ENCODE data around the gene RAB9B. TPM values are rescaled to one million over a fixed set of nuclear protein-coding genes. Genes with fewer than 3 reads are reported as not detected.

Gene RAB9B
- total and polyA plus RNA-seq, 2 donors from 2014 or later = 0.26 to 1.1 TPM

GRCh38 chrX:103774070-103774642 lies 57.9 kb downstream of the RAB9B start:
- no peak overlapping the region for H3K27ac ChIP-seq (ENCODE audit: low read depth in 2 of 2, low read length in 2 of 2)
- H3K9ac ChIP-seq (ENCODE audit: low read length in 3 of 3) = no peak overlapping the region
- H3K36me3 ChIP-seq (ENCODE audit: control insufficient read depth in 2 of 3, insufficient read depth in 3 of 3, low read length in 3 of 3) = no peaks in the 10 kb centered on the region
- DNase-seq (peak in 4 of 5 donors; percentile 27 to 46 (median 34)), FAIRE-seq (no peak)
- no peaks in the 10 kb centered on the region for H3K9me3 ChIP-seq (ENCODE audit: control insufficient read depth in 2 of 3, insufficient read depth in 1 of 3, low read length in 3 of 3)
- TF ChIP-seq CTCF (IDR thresholded peaks at IDR 0.05; ENCODE audit: borderline replicate concordance, extremely low read depth, insufficient read depth) = no peak
- H3K4me3 ChIP-seq (ENCODE audit: low read length in 3 of 3) = no peak overlapping the region
- intact Hi-C loops (cut with DNase I) = no loop called here
- peaks cover 8% of the 10 kb centered on the region for H3K27me3 ChIP-seq (ENCODE audit: control insufficient read depth, insufficient read depth, low read length)
- H3K4me1 ChIP-seq (ENCODE audit: control insufficient read depth in 2 of 3, insufficient read depth in 2 of 3, low read depth in 1 of 3, low read length in 3 of 3) = no peaks in the 10 kb centered on the region

GRCh38 chrX:103773445-103773844 lies 58.6 kb downstream of the RAB9B start:
- H3K4me1 ChIP-seq (ENCODE audit: control insufficient read depth in 2 of 3, insufficient read depth in 2 of 3, low read depth in 1 of 3, low read length in 3 of 3) = no peaks in the 10 kb centered on the region
- DNase-seq (no peak), FAIRE-seq (no peak)
- no peak overlapping the region for H3K27ac ChIP-seq (ENCODE audit: low read depth in 2 of 2, low read length in 2 of 2)
- no peak overlapping the region for H3K4me3 ChIP-seq (ENCODE audit: low read length in 3 of 3)
- intact Hi-C loops (cut with DNase I) = no loop called here
- no peak for TF ChIP-seq CTCF (IDR thresholded peaks at IDR 0.05; ENCODE audit: borderline replicate concordance, extremely low read depth, insufficient read depth)
- no peaks in the 10 kb centered on the region for H3K9me3 ChIP-seq (ENCODE audit: control insufficient read depth in 2 of 3, insufficient read depth in 1 of 3, low read length in 3 of 3)
- no peak overlapping the region for H3K9ac ChIP-seq (ENCODE audit: low read length in 3 of 3)
- peaks cover 8% of the 10 kb centered on the region for H3K27me3 ChIP-seq (ENCODE audit: control insufficient read depth, insufficient read depth, low read length)
- H3K36me3 ChIP-seq (ENCODE audit: control insufficient read depth in 2 of 3, insufficient read depth in 3 of 3, low read length in 3 of 3) = no peaks in the 10 kb centered on the region

Other genes with a start within 250 kb of the RAB9B start
- 96.8 TPM for gene TCEAL4, start 246.7 kb downstream of the RAB9B start, total RNA-seq
- 193 TPM for gene TCEAL4, start 246.7 kb downstream of the RAB9B start, polyA plus RNA-seq (ENCODE audit: insufficient read depth, low read depth, low replicate concordance)
- gene TCEAL3, start 224.3 kb downstream of the RAB9B start, total RNA-seq = 34.2 TPM
- gene TCEAL3, start 224.3 kb downstream of the RAB9B start, polyA plus RNA-seq (ENCODE audit: insufficient read depth, low read depth, low replicate concordance) = 70.1 TPM
- 30.3 TPM for gene TCEAL1, start 203.3 kb downstream of the RAB9B start, total RNA-seq
- 32.5 TPM for gene TCEAL1, start 203.3 kb downstream of the RAB9B start, polyA plus RNA-seq (ENCODE audit: insufficient read depth, low read depth, low replicate concordance)
- 250 TPM for gene MORF4L2, start 145.6 kb downstream of the RAB9B start, total RNA-seq
- gene MORF4L2, start 145.6 kb downstream of the RAB9B start, polyA plus RNA-seq (ENCODE audit: insufficient read depth, low read depth, low replicate concordance) = 146 TPM
- gene TMEM31, start 121.3 kb downstream of the RAB9B start, total RNA-seq = 0.38 TPM
- gene TMEM31, start 121.3 kb downstream of the RAB9B start, polyA plus RNA-seq (ENCODE audit: insufficient read depth, low read depth, low replicate concordance) = not detected
- gene PLP1, start 55.4 kb downstream of the RAB9B start, total RNA-seq = 2.4 TPM
- 1.1 TPM for gene PLP1, start 55.4 kb downstream of the RAB9B start, polyA plus RNA-seq (ENCODE audit: insufficient read depth, low read depth, low replicate concordance)
- 2.0 TPM for gene TMSB15B, start 130.4 kb upstream of the RAB9B start, total RNA-seq
- gene TMSB15B, start 130.4 kb upstream of the RAB9B start, polyA plus RNA-seq (ENCODE audit: insufficient read depth, low read depth, low replicate concordance) = 1.7 TPM
- not detected for gene H2BW1, start 181.5 kb upstream of the RAB9B start, total RNA-seq
- gene H2BW1, start 181.5 kb upstream of the RAB9B start, polyA plus RNA-seq (ENCODE audit: insufficient read depth, low read depth, low replicate concordance) = not detected
- not detected for gene H2BW2, start 207.7 kb upstream of the RAB9B start, total RNA-seq
- gene H2BW2, start 207.7 kb upstream of the RAB9B start, polyA plus RNA-seq (ENCODE audit: insufficient read depth, low read depth, low replicate concordance) = not detected
- 1.5 TPM for gene TMSB15C, start 244.0 kb upstream of the RAB9B start, total RNA-seq
- gene TMSB15C, start 244.0 kb upstream of the RAB9B start, polyA plus RNA-seq (ENCODE audit: insufficient read depth, low read depth, low replicate concordance) = 0.28 TPM